ENCODE data around the gene ACP4.
"Not testable (repeated sequence)": the region's sequence is repeated elsewhere in the genome, so short reads cannot be mapped to it uniquely, and the experiment has no call there.

Gene ACP4

DNA sequence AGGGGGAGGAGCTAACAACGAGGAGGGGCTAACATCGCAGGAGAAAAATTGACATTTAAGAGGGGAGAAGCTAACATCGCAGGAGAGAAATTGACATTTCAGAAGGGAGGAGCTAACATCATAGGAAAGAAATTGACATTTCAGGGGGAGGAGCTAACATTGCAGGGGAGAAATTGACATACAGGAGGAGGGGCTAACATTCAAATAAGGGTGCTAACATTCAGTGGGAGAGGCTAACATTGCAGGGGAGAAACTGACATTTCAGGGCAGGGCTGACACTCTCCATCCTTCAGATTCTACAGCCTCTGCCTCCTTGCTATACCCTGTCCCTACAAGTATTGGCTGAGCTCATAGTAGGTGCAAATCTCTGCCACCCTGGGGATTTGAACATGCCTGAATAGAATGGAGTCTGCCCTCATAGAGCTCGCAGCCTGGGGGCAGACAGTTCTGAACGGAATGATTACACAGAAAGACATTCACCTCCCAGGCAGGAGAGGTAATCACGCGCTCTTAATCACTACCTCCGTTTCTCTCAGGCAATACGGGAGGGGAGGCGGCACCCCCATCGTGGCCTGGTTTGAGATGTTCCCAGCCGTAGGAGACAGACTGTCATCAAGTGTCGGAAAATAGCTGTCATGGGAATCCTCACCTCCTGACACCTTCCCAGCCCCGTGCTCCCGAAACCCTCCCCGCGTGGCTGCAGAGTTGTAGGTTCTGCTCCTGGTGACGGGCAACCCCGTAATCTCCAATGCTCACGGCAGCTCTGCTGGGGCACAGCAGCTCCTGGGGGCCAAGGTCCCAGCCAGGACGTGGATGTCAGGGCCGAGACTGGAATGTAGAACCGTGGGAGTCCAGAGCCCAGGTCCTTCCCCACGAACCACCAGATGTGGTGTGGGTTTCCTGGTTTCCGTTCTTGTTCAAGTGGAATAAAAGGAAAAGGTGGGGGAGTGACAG, 10.4 kb upstream of the ACP4 start:
- H3K27ac ChIP-seq = no peak overlapping the region
- H3K4me3 ChIP-seq = no peak overlapping the region
- DNase-seq (ENCODE audit: low spot score) = no peak
- TF ChIP-seq, protein P1, sequence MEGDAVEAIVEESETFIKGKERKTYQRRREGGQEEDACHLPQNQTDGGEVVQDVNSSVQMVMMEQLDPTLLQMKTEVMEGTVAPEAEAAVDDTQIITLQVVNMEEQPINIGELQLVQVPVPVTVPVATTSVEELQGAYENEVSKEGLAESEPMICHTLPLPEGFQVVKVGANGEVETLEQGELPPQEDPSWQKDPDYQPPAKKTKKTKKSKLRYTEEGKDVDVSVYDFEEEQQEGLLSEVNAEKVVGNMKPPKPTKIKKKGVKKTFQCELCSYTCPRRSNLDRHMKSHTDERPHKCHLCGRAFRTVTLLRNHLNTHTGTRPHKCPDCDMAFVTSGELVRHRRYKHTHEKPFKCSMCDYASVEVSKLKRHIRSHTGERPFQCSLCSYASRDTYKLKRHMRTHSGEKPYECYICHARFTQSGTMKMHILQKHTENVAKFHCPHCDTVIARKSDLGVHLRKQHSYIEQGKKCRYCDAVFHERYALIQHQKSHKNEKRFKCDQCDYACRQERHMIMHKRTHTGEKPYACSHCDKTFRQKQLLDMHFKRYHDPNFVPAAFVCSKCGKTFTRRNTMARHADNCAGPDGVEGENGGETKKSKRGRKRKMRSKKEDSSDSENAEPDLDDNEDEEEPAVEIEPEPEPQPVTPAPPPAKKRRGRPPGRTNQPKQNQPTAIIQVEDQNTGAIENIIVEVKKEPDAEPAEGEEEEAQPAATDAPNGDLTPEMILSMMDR (IDR thresholded peaks at IDR 0.05) = no peak

- no peak overlapping the region for H3K27ac ChIP-seq
- TF ChIP-seq, protein P1 (IDR thresholded peaks at IDR 0.05) = no peak
- no peak overlapping the region for H3K4me3 ChIP-seq
- no peak for DNase-seq (ENCODE audit: low spot score)
Measured at GRCh38 chr19:50780753-50781435, 9.3 kb upstream of the ACP4 start.

DNA sequence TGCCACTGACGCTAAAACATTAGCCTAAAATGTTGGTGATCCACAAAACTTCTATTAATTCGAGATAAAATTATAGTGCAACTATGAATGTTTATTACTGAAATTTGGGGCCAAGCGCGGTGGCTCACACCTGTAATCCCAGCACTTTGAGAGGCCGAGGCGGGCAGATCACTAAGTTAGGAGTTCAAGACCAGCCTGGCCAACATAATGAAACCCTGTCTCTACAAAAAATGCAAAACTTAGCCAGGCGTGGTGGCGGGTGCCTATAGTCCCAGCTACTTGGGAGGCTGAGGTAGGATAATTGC, 6.4 kb upstream of the ACP4 start:
- not testable (repeated sequence) for H3K4me3 ChIP-seq; DNase-seq (ENCODE audit: low spot score); H3K27ac ChIP-seq

- H3K27ac ChIP-seq = no peak overlapping the region
- no peak overlapping the region for H3K4me3 ChIP-seq
- TF ChIP-seq, protein P1 (IDR thresholded peaks at IDR 0.05) = no peak
- DNase-seq (ENCODE audit: low spot score) = no peak
Measured at GRCh38 chr19:50784710-50785109, 5.5 kb upstream of the ACP4 start.

- TF ChIP-seq, protein P1 (IDR thresholded peaks at IDR 0.05) = no peak
- DNase-seq (ENCODE audit: low spot score) = no peak
- no peak overlapping the region for H3K27ac ChIP-seq
- no peak overlapping the region for H3K4me3 ChIP-seq
Measured at GRCh38 chr19:50785329-50785728, 4.9 kb upstream of the ACP4 start.

DNA sequence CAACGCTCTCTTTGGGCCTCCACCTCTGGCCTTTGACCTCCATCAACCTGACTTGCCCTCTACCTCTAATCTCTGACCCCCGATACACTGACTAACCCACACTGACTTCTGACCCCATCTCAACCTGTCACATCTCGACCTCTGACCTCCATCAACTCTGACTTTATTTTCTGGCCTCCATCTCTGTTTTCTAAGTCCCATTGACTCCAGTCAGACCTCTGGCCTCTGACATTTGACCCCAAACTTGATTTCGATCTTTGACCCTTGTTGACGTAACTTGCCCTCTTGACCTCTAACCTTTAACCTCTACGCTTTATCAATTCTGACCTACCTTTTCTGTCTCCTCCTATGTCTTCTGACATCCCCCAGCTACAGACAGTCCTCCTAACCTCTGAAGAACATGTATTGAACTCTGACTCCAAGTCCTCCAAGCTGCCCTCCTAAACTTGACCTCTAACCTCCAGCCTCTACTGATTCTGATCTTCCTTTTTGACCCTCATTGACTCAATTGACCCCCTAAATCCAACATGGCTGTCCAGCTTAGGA, 780 bp downstream of the ACP4 start:
- H3K27ac ChIP-seq = no peak overlapping the region
- TF ChIP-seq, protein P1 (IDR thresholded peaks at IDR 0.05) = no peak
- DNase-seq (ENCODE audit: low spot score) = no peak
- no peak overlapping the region for H3K4me3 ChIP-seq

DNA sequence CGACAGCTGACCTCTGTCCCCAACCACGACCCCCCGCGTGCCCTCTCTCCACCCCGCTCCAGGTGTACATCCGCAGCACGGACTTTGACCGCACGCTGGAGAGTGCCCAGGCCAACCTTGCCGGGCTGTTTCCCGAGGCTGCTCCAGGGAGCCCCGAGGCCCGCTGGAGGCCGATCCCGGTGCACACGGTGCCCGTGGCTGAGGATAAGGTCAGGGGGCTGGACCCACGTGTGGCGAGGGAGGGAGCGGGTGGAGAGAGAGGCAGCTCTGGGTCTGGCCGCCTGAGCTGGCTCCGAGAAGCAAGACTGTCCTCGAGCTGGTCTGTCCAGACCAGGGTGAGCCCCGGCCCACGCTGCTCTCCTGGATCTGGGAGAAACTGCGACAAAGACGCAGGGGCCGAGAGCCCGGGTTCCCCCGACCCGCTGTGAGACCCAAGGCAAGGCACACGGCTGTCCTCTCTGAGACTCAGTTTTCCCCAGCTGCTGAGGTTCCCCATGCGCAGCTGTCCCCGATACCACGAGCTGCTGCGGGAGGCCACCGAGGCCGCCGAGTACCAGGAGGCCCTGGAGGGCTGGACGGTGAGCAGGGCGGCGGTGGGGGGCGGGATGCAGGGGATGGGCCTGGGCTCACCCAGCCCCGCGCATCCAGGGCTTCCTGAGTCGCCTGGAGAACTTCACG, 1.5 kb downstream of the ACP4 start:
- no peak for DNase-seq (ENCODE audit: low spot score)
- no peak overlapping the region for H3K27ac ChIP-seq
- TF ChIP-seq, protein P1 (IDR thresholded peaks at IDR 0.05) = no peak
- no peak overlapping the region for H3K4me3 ChIP-seq

All from coronary artery (tissue), 2 donors.